Stimulated activated CD4-positive, alpha-beta T cell treated with anti-CD3 and anti-CD28 coated beads, Interleukin-1b, Interleukin-23, amount 100 ng/mL, for 4 hours (primary cell): ENCODE data around the gene ZMIZ1.
"Not testable (repeated sequence)": the region's sequence is repeated elsewhere in the genome, so short reads cannot be mapped to it uniquely, and the experiment has no call there.

Experiments used
- DNase-seq, 2 donors: peaks; one replicate each; pipeline ENCODE4 v3.0.0-alpha.2; 2020; ENCODE audit warnings: low read depth in 2 of 2

The ZMIZ1 gene

DNA sequence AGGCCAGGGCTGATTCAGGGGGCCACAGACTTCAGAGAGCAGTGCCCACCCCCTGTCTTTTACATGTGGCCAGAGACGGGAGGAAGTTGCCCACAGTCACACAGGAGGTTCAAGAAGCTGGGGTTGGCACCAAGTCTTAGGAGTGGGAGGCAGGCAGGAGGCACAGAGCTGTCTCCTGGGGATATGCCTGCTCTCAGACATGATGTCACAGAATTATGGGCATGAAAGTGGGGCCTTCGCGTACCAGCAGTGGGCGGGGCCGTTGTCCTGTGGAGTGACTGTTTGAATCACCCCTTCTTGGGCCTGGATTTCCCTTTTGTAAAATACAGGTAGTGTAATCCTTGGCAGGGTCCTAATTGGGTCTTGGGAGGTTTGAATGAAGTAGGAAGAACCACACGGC lies 197.3 kb downstream of the ZMIZ1 start:
- no peak for DNase-seq

- DNase-seq, result no peak
Measured at GRCh38 chr10:79266543-79267312, 198.0 kb downstream of the ZMIZ1 start.

GRCh38 chr10:79267499-79267898 lies 198.7 kb downstream of the ZMIZ1 start:
- no peak for DNase-seq

DNA sequence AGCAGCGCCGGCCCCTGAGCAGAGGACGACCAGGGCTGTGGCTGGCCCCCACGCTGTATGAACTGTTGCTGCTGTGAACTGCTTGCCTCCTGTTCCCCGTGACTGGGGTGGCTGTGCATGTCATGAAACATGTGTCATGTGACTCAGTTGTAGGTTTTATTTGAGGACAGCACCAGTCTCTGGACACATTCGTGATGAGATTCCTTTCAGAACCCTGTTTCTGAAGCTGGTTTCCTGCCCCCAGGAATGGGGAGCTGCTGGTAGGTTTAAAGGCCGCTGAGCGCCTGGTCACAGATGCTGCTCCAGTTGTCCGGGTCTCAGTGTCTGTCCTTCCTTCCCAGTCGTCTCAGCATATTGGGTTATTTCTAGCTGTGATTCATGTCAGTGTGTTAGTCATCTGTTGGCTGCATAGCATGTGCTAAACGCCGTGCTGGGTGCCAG lies 199.4 kb downstream of the ZMIZ1 start:
- no peak for DNase-seq

- DNase-seq, result no peak
Measured at GRCh38 chr10:79268742-79269141, 200.0 kb downstream of the ZMIZ1 start.

- DNase-seq, result no peak
Measured at GRCh38 chr10:79269443-79269842, 200.7 kb downstream of the ZMIZ1 start.

DNA sequence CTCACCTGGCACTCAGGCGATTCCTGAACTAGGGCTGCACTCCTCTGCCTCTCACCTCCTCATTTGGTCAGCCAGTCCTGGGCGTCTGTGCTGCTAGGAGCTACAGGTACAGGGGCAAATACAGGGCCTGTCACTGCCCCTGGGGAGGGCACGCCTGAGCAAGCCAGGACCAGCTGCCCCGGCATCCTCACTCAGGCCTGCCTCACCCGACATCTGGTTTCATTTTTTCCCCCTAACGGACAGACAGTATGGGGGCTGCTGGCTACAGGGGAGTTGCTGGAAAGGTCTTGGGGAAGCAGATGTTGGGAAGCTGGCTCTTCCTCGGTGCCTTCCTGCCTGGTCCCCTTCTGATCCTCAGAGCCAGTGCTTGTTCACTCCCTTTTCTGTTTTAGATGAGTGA lies 201.2 kb downstream of the ZMIZ1 start:
- no peak for DNase-seq

DNA sequence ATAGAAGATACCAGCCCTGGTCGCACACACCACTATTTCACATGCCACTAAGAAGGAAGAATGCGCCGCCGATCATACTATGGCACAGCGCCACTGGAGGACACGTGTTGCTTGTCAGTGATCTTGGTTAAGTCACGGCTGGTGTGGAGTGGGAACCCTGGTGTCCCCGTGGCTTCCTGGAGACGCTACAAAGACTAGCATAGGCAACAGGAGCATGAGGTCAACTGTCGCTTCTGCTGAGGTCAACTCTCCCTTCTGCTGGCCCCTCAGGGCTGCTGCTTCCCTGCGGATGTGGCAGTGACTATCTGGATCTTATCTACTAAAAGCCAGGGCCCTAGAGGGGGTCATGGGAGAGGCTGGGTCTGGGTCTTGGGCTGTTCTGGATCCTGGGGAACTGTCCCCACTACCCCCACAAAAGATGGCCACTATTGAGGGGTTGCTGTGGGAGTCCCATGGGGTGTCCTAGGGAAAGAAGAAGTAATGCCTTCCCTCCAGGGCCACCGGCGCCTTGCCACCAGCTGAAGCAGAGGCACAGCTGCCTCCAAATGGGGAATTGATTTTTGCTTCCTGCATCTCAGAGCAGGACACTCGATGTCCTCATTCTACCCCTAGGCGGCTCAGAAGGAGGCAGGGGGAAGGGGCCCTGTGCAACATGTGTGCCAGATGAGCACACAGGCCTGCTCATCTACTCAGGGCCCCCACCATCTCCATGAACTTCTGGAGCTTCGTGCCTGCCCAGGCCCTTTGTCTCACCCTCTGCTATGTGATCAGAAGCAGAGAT lies 201.9 kb downstream of the ZMIZ1 start:
- DNase-seq, result no peak

GRCh38 chr10:79272353-79272752 lies 203.6 kb downstream of the ZMIZ1 start:
- DNase-seq, result no peak

- DNase-seq, result no peak
Measured at GRCh38 chr10:79273604-79274003, 204.8 kb downstream of the ZMIZ1 start.

DNA sequence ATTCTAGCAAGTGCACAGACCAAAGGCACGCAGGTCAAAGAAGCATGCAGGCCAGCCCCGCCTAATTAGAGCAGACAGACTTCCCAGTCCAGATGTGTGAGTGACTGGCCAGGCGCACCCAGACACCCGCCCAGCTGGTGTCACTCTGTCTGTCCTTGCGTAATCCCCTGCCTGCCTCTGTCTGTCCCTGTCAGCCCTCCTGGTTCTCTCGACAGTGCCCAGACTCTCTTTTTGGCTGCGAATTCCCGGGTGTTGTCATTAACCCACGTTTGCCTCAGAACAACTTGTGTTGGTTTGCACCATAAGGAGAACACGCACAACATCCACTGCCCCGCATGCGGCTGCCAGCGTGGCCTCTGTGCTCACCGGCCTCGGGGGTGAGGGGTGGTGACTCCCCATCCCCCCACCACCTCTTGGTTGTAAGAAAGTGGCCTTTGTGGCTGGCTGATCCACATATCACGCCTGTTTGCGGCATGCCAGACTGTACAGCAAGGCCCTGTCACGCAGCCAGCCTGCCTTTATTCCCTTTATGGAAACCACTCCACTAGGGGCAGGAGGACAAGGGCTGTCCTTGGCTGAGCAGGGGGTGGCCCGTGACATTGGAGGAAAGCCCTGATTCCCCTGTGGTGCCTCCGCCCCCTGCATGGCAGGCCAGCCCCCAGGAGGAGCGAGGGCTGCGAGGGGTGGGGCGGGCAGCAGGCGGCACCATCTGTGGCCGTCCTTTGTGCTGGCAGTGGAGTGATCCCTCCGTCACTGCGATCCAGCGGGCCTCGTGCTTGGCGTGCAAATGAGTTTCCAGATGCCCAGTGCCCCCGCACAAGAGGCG lies 205.7 kb downstream of the ZMIZ1 start:
- no peak for DNase-seq

DNA sequence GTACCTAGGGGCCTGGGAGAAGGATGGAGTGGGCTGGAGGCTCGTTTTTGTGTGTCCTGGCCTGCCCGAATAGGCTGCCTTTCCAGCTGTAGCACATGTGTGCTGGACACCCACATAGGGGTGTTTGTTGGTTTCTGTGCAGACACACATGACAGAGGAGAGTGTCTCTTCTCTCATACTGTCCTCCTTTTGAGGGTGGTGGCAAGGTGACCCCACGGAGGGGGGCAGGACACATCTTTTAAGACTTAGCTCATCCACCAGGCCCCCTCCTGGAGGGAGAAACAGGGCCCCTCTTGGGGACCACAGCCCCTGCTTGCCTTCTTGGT lies 206.3 kb downstream of the ZMIZ1 start:
- no peak for DNase-seq

DNA sequence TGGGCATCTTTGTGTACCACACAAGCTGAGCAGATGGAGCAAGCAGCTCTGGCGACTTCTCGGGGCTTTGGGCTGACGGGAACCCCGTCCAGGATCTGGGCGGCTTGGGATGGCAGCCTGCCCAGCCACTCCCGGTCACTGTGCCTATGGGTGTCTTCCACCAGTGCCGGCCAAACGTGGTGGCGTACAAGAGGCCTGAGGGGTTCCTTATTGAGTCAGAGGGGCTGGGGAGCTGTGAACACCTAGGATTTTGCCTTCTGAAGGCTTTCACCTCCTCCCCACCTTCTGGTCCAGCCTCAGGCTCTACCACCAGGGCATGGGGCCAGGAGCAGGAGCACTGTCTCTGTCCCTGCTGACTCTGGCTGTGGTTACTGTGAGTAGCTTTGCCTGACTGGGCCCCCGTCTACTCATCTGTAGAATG lies 206.7 kb downstream of the ZMIZ1 start:
- DNase-seq, result no peak

DNA sequence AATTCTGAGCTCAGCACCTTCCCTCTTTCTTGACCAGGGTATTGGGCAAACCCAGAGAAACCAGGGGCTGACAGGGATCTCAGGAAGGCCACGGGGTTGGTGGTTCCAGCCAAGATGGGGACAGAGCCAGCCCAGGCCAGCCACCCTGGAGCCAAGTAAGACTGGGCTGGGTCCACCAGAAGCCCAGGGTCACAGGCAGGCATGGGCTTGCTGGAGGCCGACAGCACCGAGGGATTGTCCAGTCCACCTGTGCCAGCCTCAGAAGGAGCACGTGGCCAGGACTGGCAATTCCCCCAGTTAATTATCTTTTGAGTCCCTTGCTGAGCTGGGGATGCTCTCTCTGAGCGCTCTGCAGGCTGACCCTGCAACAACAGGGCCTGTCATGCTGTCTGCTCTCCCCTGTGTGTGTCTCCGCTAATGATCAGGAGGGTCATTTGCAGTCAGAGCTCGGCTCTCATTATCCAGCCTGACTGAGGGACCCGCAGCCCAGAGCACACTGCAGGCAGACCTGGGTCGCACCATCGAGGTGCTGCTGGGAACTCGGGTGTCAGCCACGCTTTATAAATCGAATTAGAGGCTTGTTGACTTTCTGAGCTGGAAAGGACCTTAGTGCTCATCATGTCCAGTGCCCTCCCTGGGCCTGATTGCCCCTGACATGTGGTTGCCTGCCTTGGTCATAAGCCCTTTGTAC lies 209.0 kb downstream of the ZMIZ1 start:
- DNase-seq, result no peak

- DNase-seq, result not testable (repeated sequence)
Measured at GRCh38 chr10:79279047-79279446, 210.3 kb downstream of the ZMIZ1 start.

DNA sequence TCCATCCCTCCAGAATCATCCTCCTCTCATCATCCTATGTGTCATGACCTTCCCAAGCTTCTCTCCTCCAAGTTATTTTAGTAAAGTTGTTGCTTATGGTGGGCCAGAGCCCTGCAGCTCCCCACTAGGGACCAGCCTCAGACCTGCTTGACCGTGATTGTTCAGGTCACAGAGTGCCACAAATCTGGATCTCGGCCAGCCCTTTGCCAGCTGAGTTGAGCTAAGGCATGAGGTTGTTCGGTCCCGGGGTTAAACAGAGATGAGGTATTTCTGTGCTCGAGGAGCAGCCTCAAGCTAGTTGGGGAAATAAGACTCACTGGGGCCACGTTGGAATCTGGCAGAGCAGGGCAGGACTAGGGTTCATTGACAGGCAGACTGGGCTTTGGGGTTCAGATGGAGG lies 212.2 kb downstream of the ZMIZ1 start:
- no peak for DNase-seq

DNA sequence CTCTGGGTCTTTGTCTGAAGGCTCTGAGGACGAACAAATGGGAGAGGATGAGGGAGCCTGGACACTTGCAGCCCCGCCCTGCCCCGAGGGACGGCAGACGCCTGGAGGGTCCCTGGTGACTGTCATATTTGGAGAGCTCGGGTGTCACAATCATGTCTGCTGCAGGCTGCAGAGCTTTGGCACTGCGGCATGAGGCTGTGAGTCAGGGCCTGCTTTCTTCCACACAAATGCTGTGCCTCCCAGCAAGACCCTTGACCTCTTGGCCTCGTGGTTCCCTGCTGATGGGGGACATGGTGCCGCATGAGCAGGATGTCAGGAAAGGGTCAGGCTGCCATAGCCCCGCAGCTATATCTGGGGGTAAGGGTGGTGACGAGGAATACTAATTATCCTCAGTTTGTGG lies 213.6 kb downstream of the ZMIZ1 start:
- DNase-seq, result no peak

- DNase-seq, result no peak
Measured at GRCh38 chr10:79283616-79284015, 214.8 kb downstream of the ZMIZ1 start.

DNA sequence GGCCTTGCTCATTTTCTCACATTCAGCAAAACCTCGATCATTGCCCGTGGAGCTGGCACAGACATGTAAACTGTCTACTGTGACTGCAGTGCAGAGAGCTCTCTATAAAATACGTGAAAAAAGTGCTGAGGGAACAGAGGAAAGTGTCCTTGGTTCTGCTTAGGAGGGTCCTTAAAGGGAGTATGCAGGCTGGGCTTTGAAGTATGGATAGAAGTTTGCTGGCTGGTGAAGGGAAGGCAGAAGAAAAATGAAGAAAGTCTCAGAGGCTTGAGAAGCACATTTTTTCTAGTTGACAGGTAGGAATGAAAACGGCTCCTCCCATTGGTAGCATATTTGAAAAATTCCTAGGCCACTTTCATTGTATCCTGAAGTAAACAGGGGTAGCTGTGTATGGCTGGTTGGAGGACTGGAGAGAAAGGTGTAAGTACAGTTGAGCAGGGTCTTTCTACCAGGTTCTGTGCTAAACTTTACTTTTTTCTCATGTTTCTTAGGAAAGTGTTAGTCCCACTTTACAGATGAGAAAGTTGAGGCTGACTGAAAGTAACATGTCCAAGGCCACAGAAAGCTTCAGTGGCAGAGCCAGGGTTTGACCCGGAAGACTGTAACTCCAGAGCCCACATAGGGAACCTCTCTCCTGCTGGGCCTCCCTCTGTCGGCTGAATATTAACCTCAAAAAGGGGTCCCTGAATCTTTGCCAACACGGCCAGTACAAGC lies 215.5 kb downstream of the ZMIZ1 start:
- DNase-seq, result no peak

DNA sequence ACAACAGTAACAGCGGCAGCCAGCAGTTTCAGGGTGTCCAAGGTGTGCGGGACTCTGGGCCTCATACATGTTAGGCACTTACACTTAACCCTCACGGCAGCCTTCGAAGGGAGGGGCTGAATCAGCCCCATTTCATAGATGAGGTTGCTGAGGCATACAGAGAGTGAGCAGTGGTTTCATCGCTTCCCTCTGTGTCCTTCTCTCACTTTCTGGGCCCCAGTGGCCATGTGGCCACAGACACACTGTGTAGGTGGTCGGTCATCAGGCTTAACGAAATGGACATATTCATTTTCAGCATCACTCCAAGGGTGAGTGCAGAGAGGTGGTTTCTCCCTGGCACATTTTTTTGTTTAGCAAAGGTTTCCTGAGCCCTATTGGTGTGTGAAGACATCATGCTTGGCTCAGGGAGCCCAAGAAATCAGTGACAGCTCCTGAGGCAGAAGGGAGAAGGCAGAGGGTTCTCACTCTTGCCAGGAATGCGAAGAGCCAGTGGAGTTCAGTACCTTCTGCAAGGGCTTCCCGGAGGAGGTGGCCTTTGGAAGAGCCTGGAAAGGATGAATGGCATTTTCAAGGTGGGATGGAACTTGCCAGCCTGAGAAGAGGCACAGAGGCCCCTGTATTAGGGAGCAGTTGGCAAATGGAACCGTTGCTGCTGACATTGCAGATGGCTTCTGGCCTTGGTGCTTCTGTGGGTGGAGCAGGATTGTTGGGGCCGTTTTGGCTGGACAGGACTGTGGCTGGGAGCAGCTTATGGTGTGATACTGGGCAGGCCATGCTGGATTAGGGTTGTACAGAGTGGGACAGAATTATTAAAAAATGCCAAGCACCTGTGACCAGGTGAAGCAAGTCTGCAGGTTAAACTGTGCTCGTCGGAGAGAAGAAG lies 216.8 kb downstream of the ZMIZ1 start:
- no peak for DNase-seq
